ENCODE results near the gene LHB.
"Not testable (repeated sequence)": the region's sequence is repeated elsewhere in the genome, so short reads cannot be mapped to it uniquely, and the experiment has no call there.

LHB gene

GRCh38 chr19:49036815-49037214 lies 19.9 kb upstream of the LHB start, which contains the start of gene CGB1:
Gene CGB1 (minus strand): TSS chr19:49036895. CDS start chr19:49036711, 184 bp downstream.
- DNase-seq: peak; percentile 91

GRCh38 chr19:49031642-49032301 lies 14.9 kb upstream of the LHB start, which contains the start of gene CGB2:
Gene CGB2 (plus strand): TSS chr19:49031890. CDS start chr19:49032096, 206 bp downstream.
- DNase-seq: peak; percentile 94

GRCh38 chr19:49030323-49030722 lies 13.4 kb upstream of the LHB start:
- not testable (repeated sequence) for DNase-seq

GRCh38 chr19:49029749-49030148 lies 12.9 kb upstream of the LHB start:
- DNase-seq: not testable (repeated sequence)

GRCh38 chr19:49028686-49029085 lies 11.8 kb upstream of the LHB start:
- DNase-seq: not testable (repeated sequence)

GRCh38 chr19:49025599-49025998 lies 8.7 kb upstream of the LHB start:
- not testable (repeated sequence) for DNase-seq

GRCh38 chr19:49025088-49025487 lies 8.2 kb upstream of the LHB start:
- DNase-seq: not testable (repeated sequence)

GRCh38 chr19:49024233-49024632 lies 7.3 kb upstream of the LHB start, which contains the start of gene CGB3:
Gene CGB3 (minus strand): TSS chr19:49024333. CDS start chr19:49023971, 362 bp downstream.
- DNase-seq: not testable (repeated sequence)

- DNase-seq: no peak
Observed at GRCh38 chr19:49022116-49022515, 5.2 kb upstream of the LHB start.

GRCh38 chr19:49020931-49021895 lies 4.3 kb upstream of the LHB start:
- DNase-seq: peak; percentile 41

GRCh38 chr19:49020342-49020741 lies 3.5 kb upstream of the LHB start:
- no peak for DNase-seq

GRCh38 chr19:49019242-49019932 lies 2.5 kb upstream of the LHB start:
- peak; percentile 84 for DNase-seq

- DNase-seq: peak; percentile 56
Observed at GRCh38 chr19:49018388-49019241, 1.7 kb upstream of the LHB start.

- DNase-seq: peak; percentile 84
Observed at GRCh38 chr19:49017666-49018351, 918 bp upstream of the LHB start.

- no peak for DNase-seq
Observed at GRCh38 chr19:49016067-49016839, 638 bp downstream of the LHB start.

GRCh38 chr19:49014870-49015255 lies 2.0 kb downstream of the LHB start:
- DNase-seq: no peak

GRCh38 chr19:49014123-49014869 lies 2.6 kb downstream of the LHB start:
- peak; percentile 64 for DNase-seq

GRCh38 chr19:49011194-49011593 lies 5.7 kb downstream of the LHB start:
- no peak for DNase-seq

GRCh38 chr19:49010453-49010852 lies 6.4 kb downstream of the LHB start:
- DNase-seq: no peak

GRCh38 chr19:49009828-49010227 lies 7.1 kb downstream of the LHB start:
- DNase-seq: no peak
